Sigmoid colon (tissue), 7 donors: ENCODE results near the gene ZNF532. TPM values are rescaled to one million over a fixed set of nuclear protein-coding genes. Genes with fewer than 3 reads are reported as not detected.

Source experiments
- DNase-seq: peaks from one replicate; pipeline ENCODE4 v3.0.0-alpha.2; 2019
- H3K27ac ChIP-seq, 4 donors: fragments of 200-600 bp; sonication (generic); one replicate each; pipeline ENCODE4 v1.5.1; 2016 to 2019; ENCODE audit warnings: mild to moderate bottlenecking in 1 of 4
- H3K27me3 ChIP-seq, 3 donors: fragments of 200-600 bp; sonication (generic); one replicate each; pipeline ENCODE4 v1.5.1; 2019; ENCODE audit warnings: mild to moderate bottlenecking in 1 of 3
- H3K36me3 ChIP-seq, 4 donors: fragments of 200-600 bp; sonication (generic); one replicate each; pipeline ENCODE4 v1.5.1; 2016 to 2019
- H3K4me1 ChIP-seq, 4 donors: fragments of 200-600 bp; sonication (generic); one replicate each; pipeline ENCODE4 v1.5.1; 2017 to 2019
- H3K4me3 ChIP-seq, 4 donors: fragments of 200-600 bp; sonication (generic); one replicate each; pipeline ENCODE4 v1.5.1; 2017 to 2019; ENCODE audit warnings: mild to moderate bottlenecking in 2 of 4, moderate library complexity in 1 of 4
- H3K9me3 ChIP-seq, 4 donors: fragments of 200-600 bp in 3 of 4; sonication (generic) in 3 of 4; one replicate each; pipeline versions ENCODE4 v1.5.1 to v1.6.1; 2013 to 2019
- CTCF ChIP-seq, 4 experiments: fragments of 450-650 bp in 3 of 4; fragments of 200-600 bp in 1 of 4; IDR thresholded peaks; one replicate each; pipeline ENCODE4 v1.5.1; 2016 to 2019; ENCODE audit warnings: antibody characterized with exemption in 4 of 4, mild to moderate bottlenecking in 3 of 4, moderate library complexity in 2 of 4
- EP300 ChIP-seq, 4 donors: sonication (generic); formaldehyde crosslinking; IDR thresholded peaks; one replicate each; pipeline ENCODE4 v1.6.1; 2017; ENCODE audit warnings: antibody characterized with exemption in 4 of 4
- POLR2A ChIP-seq, 2 donors: fragments of 450-650 bp; IDR thresholded peaks; one replicate each; pipeline ENCODE4 v1.6.1; 2016; ENCODE audit warnings: antibody characterized with exemption in 2 of 2, mild to moderate bottlenecking in 2 of 2, moderate library complexity in 2 of 2
- POLR2AphosphoS5 ChIP-seq, 4 donors: sonication (generic); formaldehyde crosslinking; IDR thresholded peaks; one replicate each; pipeline ENCODE4 v1.6.1; 2017; ENCODE audit warnings: antibody characterized with exemption in 4 of 4
- WGBS, 2 donors: extraction: QIAGEN DNeasy Blood & Tissue Kit; methylation state at CpG; one replicate each; pipeline ENCODE4 v1.1.7; 2013; 5-methylcytosine and 5-hydroxymethylcytosine counted together
- intact Hi-C: fragments of 100-400 bp; cut with DNase I; formaldehyde crosslinking; loops from one replicate; pipeline ENCODE4 v1.15.1; 2023
- polyA plus RNA-seq, 3 donors: library from polyadenylated mRNA; stranded (reverse); fragments of 200-250 nt; gene quantifications; one replicate each; pipeline ENCODE4 v1.2.3, GENCODE V29; 2013
- total RNA-seq, 4 donors: library from RNA; depleted of rRNA; stranded (reverse); fragments of >200 nt; gene quantifications; one replicate each; pipeline ENCODE4 v1.1.0, GENCODE V29; 2016
- donor health status: healthy with polysubstance abuse.
- donor health status: Bipolar disorder and iron deficiency.
- donor health status: healthy.

ZNF532 gene
- total and polyA plus RNA-seq, 7 donors: 1.4 to 104 (median 71.0) TPM

- no peak overlapping the region for H3K4me3 ChIP-seq
- intact Hi-C loops: loop anchor here (10.0 kb wide), 2 partner anchors 102 to 178 kb away; no protein-coding TSS in a partner anchor
- H3K9me3 ChIP-seq: no peaks in the 10 kb centered on the region
- no peak for DNase-seq
- peaks cover 0 to 33% (median 15%) of the 10 kb centered on the region in 4 donors for H3K4me1 ChIP-seq
- no peak for TF ChIP-seq POLR2AphosphoS5 (IDR thresholded peaks at IDR 0.05)
- no peak for TF ChIP-seq POLR2A (IDR thresholded peaks at IDR 0.05)
- no peak for TF ChIP-seq EP300 (IDR thresholded peaks at IDR 0.05)
- TF ChIP-seq CTCF (IDR thresholded peaks at IDR 0.05): no peak
- H3K36me3 ChIP-seq: peaks cover 0 to 49% (median 0%) of the 10 kb centered on the region in 4 donors
- H3K27ac ChIP-seq: no peak overlapping the region
- WGBS, 2 donors: 95 to 96% methylated on average over 8 of the region's 8 CpGs
- H3K27me3 ChIP-seq: no peaks in the 10 kb centered on the region
Observed at GRCh38 chr18:58962336-58962735, 97.7 kb downstream of the ZNF532 start.

- Histone ChIP-seq H3K4me3 (no peak overlapping the region), H3K36me3 (peaks cover 0 to 30% (median 4%) of the 10 kb centered on the region in 4 donors), H3K4me1 (peaks cover 0 to 43% (median 22%) of the 10 kb centered on the region in 4 donors), H3K9me3 (no peaks in the 10 kb centered on the region), H3K27me3 (no peaks in the 10 kb centered on the region), H3K27ac (peak overlapping the region in 3 of 4 donors; percentile 30 to 46 (median 45))
- no peak for DNase-seq
- TF ChIP-seq POLR2AphosphoS5 (IDR thresholded peaks at IDR 0.05): no peak
- no peak for TF ChIP-seq CTCF (IDR thresholded peaks at IDR 0.05)
- no peak for TF ChIP-seq POLR2A (IDR thresholded peaks at IDR 0.05)
- no peak for TF ChIP-seq EP300 (IDR thresholded peaks at IDR 0.05)
- 74 to 83% methylated on average over 5 of the region's 5 CpGs for WGBS, 2 donors
- intact Hi-C loops: loop anchor here (10.0 kb wide), 2 partner anchors 99 to 181 kb away; no protein-coding TSS in a partner anchor
Observed at GRCh38 chr18:58965291-58966004, 100.8 kb downstream of the ZNF532 start.

DNA sequence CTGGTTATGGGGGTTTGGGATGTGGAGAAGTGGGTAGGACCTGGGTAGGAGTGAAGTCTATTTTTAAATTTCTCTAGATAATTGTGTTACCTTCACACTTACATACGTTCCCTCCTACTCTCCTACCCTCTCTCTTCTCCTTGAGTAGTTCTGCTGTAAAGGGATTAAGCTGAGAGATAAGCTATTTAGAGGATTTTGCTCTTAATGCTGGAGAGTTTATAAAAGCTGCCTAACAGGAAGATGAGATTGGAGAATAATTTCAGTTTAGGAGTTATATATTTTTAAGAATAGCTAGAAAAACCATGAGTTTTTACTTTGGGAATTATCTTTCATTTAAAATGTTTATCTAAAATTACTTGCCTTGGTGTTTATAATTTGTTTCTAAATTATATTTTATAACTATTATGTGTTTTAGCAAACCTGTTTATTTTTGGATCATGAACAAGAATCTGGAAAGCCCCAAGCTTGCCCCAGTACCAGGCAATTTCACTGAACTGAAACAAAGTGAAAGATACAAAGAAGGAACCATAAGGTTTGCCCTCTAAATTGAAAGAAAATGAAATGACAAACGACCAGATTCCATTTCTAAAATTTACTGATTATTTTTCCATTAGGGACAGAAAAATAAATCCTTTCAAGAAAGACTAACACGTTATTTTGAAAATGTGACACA, 101.5 kb downstream of the ZNF532 start:
- Histone ChIP-seq H3K27me3 (no peaks in the 10 kb centered on the region), H3K4me1 (peaks cover 0 to 43% (median 22%) of the 10 kb centered on the region in 4 donors), H3K27ac (peak overlapping the region in 3 of 4 donors; percentile 30 to 46 (median 45)), H3K4me3 (no peak overlapping the region), H3K9me3 (no peaks in the 10 kb centered on the region), H3K36me3 (peaks cover 0 to 24% (median 4%) of the 10 kb centered on the region in 4 donors)
- intact Hi-C loops: loop anchor here (10.0 kb wide), 2 partner anchors 99 to 181 kb away; no protein-coding TSS in a partner anchor
- TF ChIP-seq POLR2A (IDR thresholded peaks at IDR 0.05) (no peak), EP300 (IDR thresholded peaks at IDR 0.05) (no peak), CTCF (IDR thresholded peaks at IDR 0.05) (no peak), POLR2AphosphoS5 (IDR thresholded peaks at IDR 0.05) (no peak)
- 53 to 56% methylated on average over 3 of the region's 3 CpGs for WGBS, 2 donors
- no peak for DNase-seq

- Histone ChIP-seq H3K4me1 (peaks cover 0 to 43% (median 22%) of the 10 kb centered on the region in 4 donors), H3K27me3 (no peaks in the 10 kb centered on the region), H3K27ac (peak overlapping the region in 2 of 4 donors; percentile 45 to 46), H3K9me3 (no peaks in the 10 kb centered on the region), H3K4me3 (no peak overlapping the region), H3K36me3 (peaks cover 0 to 18% (median 4%) of the 10 kb centered on the region in 4 donors)
- TF ChIP-seq CTCF (IDR thresholded peaks at IDR 0.05) (no peak), POLR2AphosphoS5 (IDR thresholded peaks at IDR 0.05) (no peak), EP300 (IDR thresholded peaks at IDR 0.05) (no peak), POLR2A (IDR thresholded peaks at IDR 0.05) (no peak)
- no peak for DNase-seq
- intact Hi-C loops: loop anchor here (10.0 kb wide), 2 partner anchors 98 to 182 kb away; no protein-coding TSS in a partner anchor
- WGBS, 2 donors: 50 to 60% methylated on average over 3 of the region's 3 CpGs
Observed at GRCh38 chr18:58966704-58967103, 102.0 kb downstream of the ZNF532 start.
